Coronary artery (tissue), 2 donors: Measurements from ENCODE around the gene TRIM33.

Source experiments
- DNase-seq: peaks from one replicate; pipeline ENCODE4 v3.0.0-alpha.2; 2017; ENCODE audit warnings: low spot score
- H3K27ac ChIP-seq, 2 donors: fragments of 200-600 bp; sonication (generic); one replicate each; pipeline ENCODE4 v1.5.1; 2016 to 2019
- H3K4me3 ChIP-seq: fragments of 200-600 bp; sonication (generic); 2 replicates; pipeline ENCODE4 v1.5.1; 2016; ENCODE audit warnings: mild to moderate bottlenecking, moderate library complexity
- TF ChIP-seq, protein P1 (sequence below): fragments of 200-600 bp; sonication (generic); IDR thresholded peaks from one replicate; pipeline ENCODE4 v1.5.1; 2019; ENCODE audit warnings: antibody characterized with exemption

Gene TRIM33

DNA sequence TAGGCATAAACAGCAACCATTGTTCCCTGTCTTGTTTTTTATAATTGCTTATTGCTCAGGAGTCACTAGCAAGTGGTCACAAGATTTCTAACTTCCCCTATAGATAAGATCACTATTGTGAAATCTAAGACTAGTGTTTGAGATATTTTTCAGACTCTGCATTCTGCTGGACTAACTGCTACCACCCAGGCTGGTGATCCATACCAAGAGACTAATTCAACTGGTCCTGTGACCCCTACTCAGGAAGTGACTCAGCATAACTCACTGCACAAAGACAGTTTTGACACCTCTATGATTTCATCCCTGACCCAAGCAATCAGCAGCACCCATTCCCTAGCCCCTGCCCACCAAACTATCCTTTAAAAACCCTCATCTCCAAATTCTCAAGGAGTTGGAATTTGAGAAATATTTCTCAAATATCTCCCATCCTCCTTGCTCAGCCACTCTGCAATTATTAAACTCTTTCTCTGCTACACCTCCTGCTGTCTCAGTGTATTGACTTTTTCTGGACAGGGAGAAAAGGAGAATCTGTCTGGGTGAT is 52.7 kb downstream of the TRIM33 start:
- TF ChIP-seq, protein P1, sequence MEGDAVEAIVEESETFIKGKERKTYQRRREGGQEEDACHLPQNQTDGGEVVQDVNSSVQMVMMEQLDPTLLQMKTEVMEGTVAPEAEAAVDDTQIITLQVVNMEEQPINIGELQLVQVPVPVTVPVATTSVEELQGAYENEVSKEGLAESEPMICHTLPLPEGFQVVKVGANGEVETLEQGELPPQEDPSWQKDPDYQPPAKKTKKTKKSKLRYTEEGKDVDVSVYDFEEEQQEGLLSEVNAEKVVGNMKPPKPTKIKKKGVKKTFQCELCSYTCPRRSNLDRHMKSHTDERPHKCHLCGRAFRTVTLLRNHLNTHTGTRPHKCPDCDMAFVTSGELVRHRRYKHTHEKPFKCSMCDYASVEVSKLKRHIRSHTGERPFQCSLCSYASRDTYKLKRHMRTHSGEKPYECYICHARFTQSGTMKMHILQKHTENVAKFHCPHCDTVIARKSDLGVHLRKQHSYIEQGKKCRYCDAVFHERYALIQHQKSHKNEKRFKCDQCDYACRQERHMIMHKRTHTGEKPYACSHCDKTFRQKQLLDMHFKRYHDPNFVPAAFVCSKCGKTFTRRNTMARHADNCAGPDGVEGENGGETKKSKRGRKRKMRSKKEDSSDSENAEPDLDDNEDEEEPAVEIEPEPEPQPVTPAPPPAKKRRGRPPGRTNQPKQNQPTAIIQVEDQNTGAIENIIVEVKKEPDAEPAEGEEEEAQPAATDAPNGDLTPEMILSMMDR = no peak
- no peak overlapping the region for H3K4me3 ChIP-seq
- no peak for DNase-seq
- no peak overlapping the region for H3K27ac ChIP-seq

DNA sequence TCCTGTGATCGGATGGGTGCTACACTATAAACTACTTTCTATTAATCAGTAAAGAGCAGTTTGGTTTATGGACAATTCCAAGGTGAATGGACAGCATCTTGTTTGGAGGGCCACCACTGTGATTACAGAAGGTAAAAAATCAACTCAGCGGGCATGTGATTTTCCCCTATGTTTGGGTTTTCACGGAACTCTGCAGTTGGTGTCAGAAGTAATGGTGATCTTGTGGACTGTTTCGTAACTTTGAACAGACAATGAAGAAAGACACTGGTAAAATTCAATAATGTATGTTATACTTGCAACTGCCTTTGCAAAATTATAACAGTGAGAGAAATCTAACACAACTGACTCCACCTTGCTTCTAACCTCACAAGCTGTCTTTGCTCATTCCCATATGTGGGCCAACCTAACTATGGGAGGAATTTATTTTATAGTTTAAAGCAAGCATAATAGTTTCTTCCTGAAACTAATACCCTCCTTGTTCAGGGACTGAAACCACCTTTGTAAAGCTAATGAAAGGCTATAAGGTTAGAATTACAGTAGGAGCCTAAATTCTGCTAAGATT is 53.2 kb downstream of the TRIM33 start:
- DNase-seq = no peak
- H3K4me3 ChIP-seq = no peak overlapping the region
- H3K27ac ChIP-seq = no peak overlapping the region
- TF ChIP-seq, protein P1 = no peak

DNA sequence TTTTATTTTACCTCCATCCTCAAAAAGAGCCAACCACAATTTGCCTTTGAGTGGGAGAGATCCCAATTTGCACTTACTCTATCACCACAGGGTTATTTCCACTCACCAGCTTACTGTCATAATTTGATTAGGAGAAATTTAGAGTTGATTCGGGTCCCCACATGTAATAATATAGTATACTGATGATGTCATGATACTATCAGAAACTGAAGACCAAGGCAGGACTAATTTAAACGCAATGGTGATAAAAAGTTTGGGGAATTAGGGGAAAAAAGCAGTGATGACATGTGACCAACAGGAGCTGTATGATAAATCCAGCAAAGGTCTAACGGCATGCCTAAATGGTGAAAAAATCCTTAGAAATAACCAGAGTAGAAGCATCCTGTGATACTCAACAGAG is 54.4 kb downstream of the TRIM33 start:
- no peak for DNase-seq
- H3K27ac ChIP-seq = no peak overlapping the region
- no peak overlapping the region for H3K4me3 ChIP-seq

DNA sequence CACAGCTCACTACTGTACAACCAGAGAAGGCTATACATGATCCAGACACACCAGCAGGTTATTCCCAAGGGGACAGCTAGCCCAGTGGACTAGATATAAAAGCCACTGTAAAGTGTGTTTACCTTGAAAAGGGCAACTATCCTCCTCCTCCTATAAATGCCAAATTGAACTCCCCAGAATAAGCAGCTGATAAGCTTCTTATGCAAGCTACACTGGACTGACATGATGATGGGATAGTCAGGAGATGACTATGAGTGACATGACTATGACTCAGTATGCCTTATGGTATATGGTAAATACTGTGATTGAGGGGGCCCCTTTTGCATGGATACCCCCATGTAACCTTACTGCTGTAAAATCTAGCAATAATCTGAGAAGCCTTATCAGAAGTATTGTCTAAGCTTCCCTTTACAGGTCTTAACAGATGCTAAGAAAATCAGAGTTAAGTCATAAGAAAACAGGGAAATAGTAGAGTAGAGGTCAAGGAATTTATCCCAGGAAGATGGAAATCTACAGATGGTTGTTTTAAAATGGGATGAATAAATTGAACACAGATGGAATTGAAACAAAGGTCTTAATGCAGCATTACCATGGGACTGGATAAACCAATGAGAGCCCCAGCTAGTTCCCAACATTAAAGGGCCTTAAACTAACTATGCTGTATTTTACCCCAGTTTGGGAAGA is 55.8 kb downstream of the TRIM33 start:
- no peak for DNase-seq
- H3K27ac ChIP-seq = no peak overlapping the region
- TF ChIP-seq, protein P1 = no peak

More for the DNA sequence above, 54.4 kb downstream of the TRIM33 start:
- TF ChIP-seq, protein P1 = no peak

DNA sequence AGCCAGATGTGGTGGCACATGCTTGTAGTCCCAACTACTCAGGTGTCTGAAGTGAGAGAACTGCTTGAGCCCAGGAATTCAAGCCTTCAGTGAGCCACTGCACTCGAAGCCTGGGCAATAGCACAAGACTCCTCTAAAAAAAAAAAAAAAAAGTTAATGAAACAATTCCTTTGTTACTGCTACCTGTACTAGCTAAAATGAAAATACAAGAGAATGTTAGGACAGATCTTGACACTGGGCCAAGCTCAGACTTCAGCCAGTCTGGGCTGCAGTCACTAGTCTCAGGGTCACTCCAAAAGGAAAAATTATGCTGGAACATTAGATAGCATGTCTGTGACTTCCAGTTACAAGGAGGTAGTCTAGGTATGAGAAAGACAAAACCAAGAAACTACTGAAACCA is 56.5 kb downstream of the TRIM33 start:
- no peak overlapping the region for H3K4me3 ChIP-seq
- TF ChIP-seq, protein P1 = no peak
- H3K27ac ChIP-seq = no peak overlapping the region
- DNase-seq = no peak

More for the DNA sequence above, 55.8 kb downstream of the TRIM33 start:
- H3K4me3 ChIP-seq = no peak overlapping the region

DNA sequence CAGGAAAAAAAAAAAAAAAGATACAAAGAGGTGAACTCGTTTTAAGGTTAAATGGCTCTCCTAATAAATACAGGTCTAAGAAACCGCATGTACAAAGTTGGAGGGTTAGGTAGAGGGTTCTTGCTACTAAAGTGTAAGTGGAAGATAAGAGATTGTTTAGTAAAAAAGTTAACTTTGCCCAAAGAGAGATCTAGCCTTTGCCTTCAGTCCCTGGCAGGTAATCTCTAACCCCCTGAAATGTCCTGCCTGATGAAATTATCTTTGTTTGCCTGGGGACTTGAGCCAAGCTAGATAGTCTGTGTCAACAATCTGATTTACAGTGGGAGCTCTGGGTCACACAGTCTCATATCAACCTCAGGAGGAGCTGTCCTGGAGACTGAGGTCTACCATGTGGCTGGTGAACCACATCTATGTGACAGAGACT is 57.6 kb downstream of the TRIM33 start:
- Histone ChIP-seq H3K4me3 (no peak overlapping the region), H3K27ac (no peak overlapping the region)
- TF ChIP-seq, protein P1 = no peak
- DNase-seq = no peak
